Naive thymus-derived CD4-positive, alpha-beta T cell (primary cell): ENCODE results near the gene LRRC74B. TPM values are rescaled to one million over a fixed set of nuclear protein-coding genes. Genes with fewer than 3 reads are reported as not detected.
A peak's percentile ranks its signal among the peaks of the same experiment; 100 is the strongest.

Experiments used
- ATAC-seq: fragments of 150-1000 bp; cut with Tn5 transposase; 2 replicates; pipeline ENCODE4 v1.10.0; 2021; ENCODE audit warnings: mild to moderate bottlenecking, moderate library complexity
- CTCF ChIA-PET: fragments of 350-600 bp; sonication (Branson Sonifier 250); formaldehyde crosslinking; loops from one replicate; lab custom pipeline; 2021; ENCODE audit warnings: antibody characterized with exemption; lab: Charles Lee
- POLR2A ChIA-PET: fragments of 350-600 bp; sonication (Branson Sonifier 250); formaldehyde crosslinking; loops from one replicate; lab custom pipeline; 2021; ENCODE audit warnings: antibody characterized with exemption, inconsistent platforms; lab: Charles Lee
- DNase-seq, 9 donors: peaks; one replicate each; pipeline versions ENCODE4 v3.0.0 to v3.0.0-alpha.2; 2020 to 2022; ENCODE audit warnings: mixed read lengths in 1 of 9
- H3K27ac ChIP-seq: one replicate; pipeline ENCODE4 v1.7.0; 2013; ENCODE audit warnings: mild to moderate bottlenecking, low read depth, low read length, moderate library complexity
- H3K27me3 ChIP-seq, 2 donors: one replicate each; pipeline ENCODE4 v1.7.0; 2013; ENCODE audit warnings: low read length in 2 of 2, mild to moderate bottlenecking in 2 of 2, moderate library complexity in 2 of 2; ENCODE audit not compliant: control insufficient read depth in 2 of 2, insufficient read depth in 2 of 2
- H3K36me3 ChIP-seq, 3 experiments: 1 replicate in 2 of 3; 2 replicates in 1 of 3; pipeline ENCODE4 v1.7.0; 2013; ENCODE audit warnings: low read length in 3 of 3, mild to moderate bottlenecking in 3 of 3, moderate library complexity in 1 of 3; ENCODE audit not compliant: insufficient read depth in 3 of 3, control insufficient read depth in 2 of 3
- H3K4me1 ChIP-seq, 2 donors: one replicate each; pipeline ENCODE4 v1.7.0; 2013; ENCODE audit warnings: low read length in 2 of 2, mild to moderate bottlenecking in 2 of 2, moderate library complexity in 1 of 2; ENCODE audit not compliant: control insufficient read depth in 2 of 2, insufficient read depth in 2 of 2
- H3K4me3 ChIP-seq: 2 replicates; pipeline ENCODE4 v1.7.0; 2013; ENCODE audit warnings: mild to moderate bottlenecking, low read length
- H3K9me3 ChIP-seq, 3 experiments: 1 replicate in 2 of 3; 2 replicates in 1 of 3; pipeline ENCODE4 v1.7.0; 2013; ENCODE audit warnings: low read length in 3 of 3; ENCODE audit not compliant: control insufficient read depth in 2 of 3
- H3K27ac Mint-ChIP-seq, 9 donors: one replicate each; pipeline ENCODE4 v1.8.0; 2020 to 2022; ENCODE audit warnings: mixed read lengths in 9 of 9, mild to moderate bottlenecking in 8 of 9, moderate library complexity in 5 of 9, inconsistent platforms in 2 of 9
- H3K27me3 Mint-ChIP-seq, 5 donors: one replicate each; pipeline ENCODE4 v1.8.0; 2021 to 2022; ENCODE audit warnings: mixed read lengths in 5 of 5, mild to moderate bottlenecking in 1 of 5
- H3K36me3 Mint-ChIP-seq, 5 donors: one replicate each; pipeline ENCODE4 v1.8.0; 2020 to 2022; ENCODE audit warnings: mixed read lengths in 5 of 5, mild to moderate bottlenecking in 3 of 5, inconsistent platforms in 1 of 5
- H3K4me1 Mint-ChIP-seq, 7 donors: one replicate each; pipeline ENCODE4 v1.8.0; 2020 to 2022; ENCODE audit warnings: mixed read lengths in 7 of 7, mild to moderate bottlenecking in 3 of 7, inconsistent platforms in 1 of 7
- H3K4me3 Mint-ChIP-seq, 10 donors: one replicate each; pipeline ENCODE4 v1.8.0; 2020 to 2022; ENCODE audit warnings: mild to moderate bottlenecking in 10 of 10, mixed read lengths in 10 of 10, moderate library complexity in 6 of 10, inconsistent platforms in 2 of 10
- H3K9me3 Mint-ChIP-seq, 11 donors: one replicate each; pipeline ENCODE4 v1.8.0; 2020 to 2022; ENCODE audit warnings: mixed read lengths in 11 of 11, mild to moderate bottlenecking in 4 of 11, inconsistent platforms in 1 of 11, moderate library complexity in 1 of 11
- intact Hi-C, 2 donors: fragments of 100-400 bp; cut with micrococcal nuclease; formaldehyde crosslinking; loops; one replicate each; pipeline ENCODE4 v1.15.1; 2023
- polyA plus RNA-seq, 2 donors: library from polyadenylated mRNA; unstranded; fragments of 300-500 nt; fragmentation: Illumina TruSeq; gene quantifications; one replicate each; pipeline ENCODE4 v1.2.3, GENCODE V29; 2021
- total RNA-seq, 6 experiments: library from RNA in 5 of 6; stranded (reverse) in 5 of 6; gene quantifications; 1 replicate in 5 of 6; 2 replicates in 1 of 6; pipeline ENCODE4 v1.2.3 and lab custom pipeline; 2021 to 2026

LRRC74B gene, protein sequence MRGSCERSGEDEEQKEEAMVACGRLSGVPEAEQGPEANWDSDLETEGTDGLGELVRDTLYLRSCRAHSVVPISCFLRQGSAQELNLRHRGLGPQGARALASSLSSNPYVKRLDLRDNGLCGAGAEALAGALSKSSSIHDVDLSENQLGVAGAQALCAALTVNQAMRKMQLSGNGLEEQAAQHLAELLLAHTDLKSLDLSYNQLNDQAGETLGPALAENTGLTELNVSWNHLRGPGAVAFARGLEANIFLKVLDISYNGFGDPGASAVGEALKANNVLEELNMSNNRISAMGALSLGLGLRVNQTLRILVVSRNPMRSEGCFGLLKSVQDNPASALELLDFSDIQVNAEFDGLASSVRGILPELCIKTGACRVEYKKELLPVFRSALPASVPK
- total RNA-seq (not detected), polyA plus RNA-seq (not detected), total RNA-seq (lab: John Stamatoyannopoulos, UW) (not detected)

DNA sequence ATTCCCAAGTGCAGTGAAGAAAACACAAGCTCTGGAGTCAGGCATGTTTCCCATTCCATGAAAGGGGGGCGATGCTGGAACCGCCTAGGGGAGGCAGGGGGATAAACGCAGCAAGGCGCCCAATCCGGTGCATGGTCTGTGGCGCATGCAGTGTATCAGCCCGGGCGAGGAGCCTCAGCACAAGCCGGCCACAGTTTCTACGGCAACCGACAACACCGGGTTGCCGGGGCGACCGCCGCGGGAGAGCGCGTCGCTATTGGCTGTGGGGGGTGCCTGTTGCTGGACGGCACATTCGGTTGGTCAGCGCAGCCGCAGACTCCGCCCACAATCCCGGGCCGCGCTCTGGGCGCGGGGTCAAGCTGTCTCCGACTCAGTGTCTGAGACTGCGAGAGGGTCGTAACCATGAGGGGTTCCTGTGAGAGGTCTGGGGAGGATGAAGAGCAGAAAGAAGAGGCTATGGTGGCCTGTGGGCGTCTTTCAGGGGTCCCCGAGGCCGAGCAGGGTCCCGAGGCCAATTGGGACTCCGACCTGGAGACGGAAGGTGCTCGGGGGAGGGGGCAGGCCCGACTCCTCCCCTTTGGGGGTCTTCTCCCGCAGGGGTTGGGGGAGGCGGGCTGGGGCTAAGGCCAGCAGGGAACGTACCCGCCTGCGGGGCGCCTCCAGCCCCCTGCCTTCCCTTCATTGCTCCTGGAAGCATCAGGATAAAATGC lies at the start of gene LRRC74B:
Gene LRRC74B, plus strand, starts transcription at position 362 of the 710 bp plus-strand sequence. Its CDS starts 41 bp downstream, at position 403.
- H3K4me3 ChIP-seq = peak within 1 kb of the TSS; percentile 16
- no peak within 1 kb of the TSS for H3K27ac ChIP-seq
- peak; percentile 33 to 72 (median 62) for DNase-seq
- peaks cover 12 to 25% (median 21%) of the 10 kb centered on the region in 7 donors for H3K4me1 Mint-ChIP-seq
- H3K36me3 Mint-ChIP-seq = no peaks in the 10 kb centered on the region
- peaks cover 6 to 16% of the 10 kb centered on the region in 2 donors for H3K4me1 ChIP-seq
- ChIA-PET POLR2A (interaction anchor here (1.0 kb wide), 1 partner anchor 43 kb away, joined by 3 read pairs; no protein-coding TSS in a partner anchor), CTCF (no interaction called here)
- H3K9me3 ChIP-seq = no peaks in the 10 kb centered on the region
- intact Hi-C loops = loop anchor here in 1 of 2 donors (1.0 kb wide), 1 partner anchor 43 kb away; the partner anchor contains the start of gene THAP7
- H3K9me3 Mint-ChIP-seq = peaks cover 0 to 1% (median 0%) of the 10 kb centered on the region in 11 donors
- no peaks in the 10 kb centered on the region for H3K27me3 ChIP-seq
- no peaks in the 10 kb centered on the region for H3K36me3 ChIP-seq
- peak within 1 kb of the TSS in 6 of 9 donors; percentile 62 to 92 (median 73) for H3K27ac Mint-ChIP-seq
- H3K4me3 Mint-ChIP-seq = peak within 1 kb of the TSS; percentile 51 to 75 (median 68)
- ATAC-seq = peak; percentile 97
- H3K27me3 Mint-ChIP-seq = peaks cover 12 to 31% (median 24%) of the 10 kb centered on the region in 5 donors

DNA sequence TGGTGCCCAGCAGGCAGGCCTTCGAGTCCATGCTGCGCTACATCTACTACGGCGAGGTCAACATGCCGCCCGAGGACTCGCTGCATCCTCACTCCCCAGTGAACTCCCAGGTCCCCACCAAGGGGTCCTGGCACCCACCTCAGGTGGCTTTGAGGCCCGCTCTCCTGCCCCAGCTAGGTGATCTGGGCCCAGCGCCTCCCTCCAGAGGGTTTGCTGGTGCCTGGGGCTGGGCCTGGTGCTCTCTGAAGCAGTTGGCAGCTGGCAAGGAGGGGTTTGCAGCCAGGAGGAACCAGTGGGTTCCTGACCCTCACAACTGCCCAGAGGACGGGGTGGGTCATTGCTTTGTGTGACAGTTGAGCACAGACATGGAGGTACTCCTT lies 49.7 kb upstream of the LRRC74B start:
- Histone ChIP-seq H3K4me1 (peaks cover 9 to 14% of the 10 kb centered on the region in 2 donors), H3K9me3 (no peaks in the 10 kb centered on the region), H3K4me3 (no peak overlapping the region), H3K36me3 (peaks cover 0 to 94% (median 10%) of the 10 kb centered on the region in 3 experiments), H3K27ac (no peak overlapping the region), H3K27me3 (no peaks in the 10 kb centered on the region)
- no peaks in the 10 kb centered on the region for H3K36me3 Mint-ChIP-seq
- POLR2A ChIA-PET = no interaction called here
- CTCF ChIA-PET = no interaction called here
- DNase-seq = no peak
- ATAC-seq = no peak
- peak overlapping the region in 4 of 9 donors; percentile 22 to 70 (median 53) for H3K27ac Mint-ChIP-seq
- no peaks in the 10 kb centered on the region for H3K27me3 Mint-ChIP-seq
- H3K9me3 Mint-ChIP-seq = no peaks in the 10 kb centered on the region
- intact Hi-C loops = no loop called here
- H3K4me1 Mint-ChIP-seq = peaks cover 5 to 19% (median 11%) of the 10 kb centered on the region in 7 donors
- no peak overlapping the region for H3K4me3 Mint-ChIP-seq

DNA sequence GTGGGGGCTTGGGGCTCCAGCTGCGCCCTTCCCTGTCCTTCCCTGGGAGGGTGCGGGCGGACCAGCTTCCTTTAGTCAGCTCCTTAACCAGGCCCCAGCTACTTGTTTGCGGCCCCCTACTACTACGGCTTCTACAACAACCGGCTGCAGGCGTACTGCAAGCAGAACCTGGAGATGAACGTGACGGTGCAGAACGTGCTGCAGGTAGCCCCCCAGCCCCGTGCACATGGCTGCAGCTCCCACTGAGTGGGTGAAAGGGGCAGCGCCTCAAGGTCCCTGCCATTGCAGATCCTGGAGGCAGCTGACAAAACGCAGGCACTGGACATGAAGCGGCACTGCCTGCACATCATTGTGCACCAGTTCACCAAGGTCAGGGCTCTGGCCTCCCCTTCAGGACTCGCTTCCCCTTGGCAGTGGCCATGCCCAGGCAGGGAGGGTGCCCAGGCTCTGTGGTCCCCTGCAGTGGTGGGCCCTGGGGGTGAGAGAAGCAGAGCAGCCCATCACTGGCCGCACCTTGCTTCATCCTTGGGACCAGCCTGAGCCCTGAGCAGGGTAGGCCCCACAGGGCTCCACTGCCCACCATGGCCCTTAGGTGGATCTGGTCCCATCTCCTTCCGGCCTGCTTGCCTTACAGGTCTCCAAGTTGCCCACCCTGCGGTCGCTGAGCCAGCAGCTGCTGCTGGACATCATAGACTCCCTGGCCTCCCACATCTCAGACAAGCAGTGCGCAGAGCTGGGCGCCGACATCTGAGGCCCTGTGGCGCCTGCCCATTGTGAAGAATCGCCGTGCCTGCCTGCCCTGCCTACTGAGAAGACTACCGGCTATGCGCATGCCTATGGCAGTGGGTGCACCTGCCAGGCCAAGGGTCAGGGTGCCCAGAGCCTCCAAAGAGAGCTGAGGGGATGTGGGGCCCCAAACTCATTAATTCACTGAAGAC lies 48.9 kb upstream of the LRRC74B start:
- ChIA-PET POLR2A (interaction anchor here (1.0 kb wide), 1 partner anchor 14 kb away, joined by 3 read pairs; the partner anchor contains the start of gene LZTR1), CTCF (no interaction called here)
- Mint-ChIP-seq H3K27me3 (no peaks in the 10 kb centered on the region), H3K9me3 (peaks cover 0 to 4% (median 0%) of the 10 kb centered on the region in 11 donors), H3K4me1 (peaks cover 7 to 25% (median 11%) of the 10 kb centered on the region in 7 donors), H3K36me3 (peaks cover 0 to 4% (median 2%) of the 10 kb centered on the region in 5 donors), H3K27ac (peak overlapping the region in 4 of 9 donors; percentile 14 to 50 (median 30)), H3K4me3 (no peak overlapping the region)
- Histone ChIP-seq H3K4me3 (no peak overlapping the region), H3K27me3 (no peaks in the 10 kb centered on the region), H3K36me3 (peaks cover 0 to 86% (median 10%) of the 10 kb centered on the region in 3 experiments), H3K4me1 (peaks cover 12 to 14% of the 10 kb centered on the region in 2 donors), H3K27ac (no peak overlapping the region), H3K9me3 (no peaks in the 10 kb centered on the region)
- ATAC-seq (no peak), DNase-seq (no peak)
- intact Hi-C loops = no loop called here

DNA sequence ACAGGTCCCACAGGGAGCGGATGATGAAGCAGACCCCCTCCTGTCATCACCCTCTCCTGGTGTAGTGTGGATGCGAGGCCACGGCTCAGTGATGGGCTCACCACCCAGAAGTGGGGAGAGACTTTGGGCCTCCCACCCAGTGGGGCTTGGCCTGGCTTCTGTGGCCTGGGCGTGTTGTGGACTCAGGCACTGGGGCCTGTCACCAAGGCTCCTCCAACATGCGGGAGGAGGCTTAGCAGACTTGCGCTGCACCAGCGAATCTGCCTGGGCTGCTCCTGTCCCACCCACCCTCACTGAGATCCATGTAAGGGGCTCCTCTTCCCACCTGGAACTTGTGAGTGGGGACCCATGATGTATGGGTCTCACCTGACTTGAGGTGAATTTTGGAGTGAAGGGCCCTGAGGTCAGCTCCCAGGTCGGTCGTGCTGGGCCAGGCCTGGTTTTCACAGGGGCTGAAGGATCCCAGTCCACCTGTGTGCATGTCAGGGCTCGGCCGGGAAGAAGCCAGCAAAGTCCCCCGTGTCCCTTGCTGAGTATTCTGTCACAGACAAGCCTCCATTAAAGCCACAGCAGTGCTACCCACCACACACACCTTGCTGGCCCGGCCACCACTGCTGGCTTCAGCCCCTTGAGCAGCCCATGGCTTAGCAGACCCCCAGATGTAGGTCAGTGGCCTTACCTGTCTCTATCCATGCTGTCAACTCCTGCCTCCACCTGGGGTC lies 48.0 kb upstream of the LRRC74B start:
- Mint-ChIP-seq H3K9me3 (peaks cover 0 to 4% (median 0%) of the 10 kb centered on the region in 11 donors), H3K4me1 (peaks cover 9 to 26% (median 11%) of the 10 kb centered on the region in 7 donors), H3K27ac (peak overlapping the region in 1 of 9 donors; percentile 72), H3K4me3 (no peak overlapping the region), H3K36me3 (peaks cover 0 to 4% (median 2%) of the 10 kb centered on the region in 5 donors), H3K27me3 (no peaks in the 10 kb centered on the region)
- DNase-seq = no peak
- H3K4me1 ChIP-seq = peaks cover 14% of the 10 kb centered on the region in 2 donors
- intact Hi-C loops = no loop called here
- no peaks in the 10 kb centered on the region for H3K27me3 ChIP-seq
- H3K4me3 ChIP-seq = no peak overlapping the region
- no peak for ATAC-seq
- ChIA-PET CTCF (no interaction called here), POLR2A (interaction anchor here (1.0 kb wide), 1 partner anchor 15 kb away, joined by 3 read pairs; the partner anchor contains the start of gene LZTR1)
- no peaks in the 10 kb centered on the region for H3K9me3 ChIP-seq
- H3K36me3 ChIP-seq = peaks cover 0 to 78% (median 3%) of the 10 kb centered on the region in 3 experiments
- H3K27ac ChIP-seq = no peak overlapping the region

DNA sequence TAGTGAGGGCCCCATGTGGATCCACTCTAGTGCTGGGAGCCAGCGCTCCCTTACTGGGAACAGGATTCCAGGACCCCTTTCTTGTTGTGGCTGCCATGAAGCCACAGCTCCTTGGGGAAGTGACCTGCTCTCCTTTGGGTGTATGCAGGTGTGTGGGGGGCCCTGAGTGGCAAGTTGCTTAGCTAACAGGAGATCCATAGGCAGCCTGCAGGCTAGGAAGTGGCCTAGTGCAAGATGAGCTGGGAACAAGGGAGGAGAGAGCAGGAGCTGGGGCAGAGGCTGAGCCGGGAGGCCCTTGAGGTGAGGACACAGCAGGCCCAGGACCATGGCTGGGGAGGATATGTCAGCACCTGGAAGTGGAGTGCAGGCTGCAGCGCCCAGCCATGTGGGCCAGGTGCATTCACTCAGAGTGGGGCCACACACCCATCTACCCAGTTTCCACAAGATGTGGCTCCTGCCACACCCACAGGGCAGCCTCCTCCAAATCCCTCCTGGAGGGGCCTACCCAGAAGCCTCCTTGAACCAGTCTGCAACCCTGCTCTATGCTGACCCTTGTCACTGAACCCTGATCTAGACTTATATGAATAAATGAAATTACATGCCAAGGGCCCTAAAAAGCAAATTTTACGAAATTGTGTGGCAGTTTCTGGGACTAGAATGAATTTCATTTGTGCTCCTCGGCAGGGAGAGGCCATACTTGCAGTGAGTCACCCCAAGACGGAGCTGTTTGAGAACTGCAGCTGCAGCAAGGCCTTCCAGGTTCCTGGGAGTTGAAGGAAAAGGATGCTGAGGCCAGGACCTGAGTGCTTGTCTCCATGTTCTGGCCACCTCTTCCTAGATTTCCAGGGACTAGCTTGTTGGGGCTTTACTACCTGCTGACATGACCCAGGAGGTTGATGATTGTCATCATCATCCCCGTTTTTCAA lies 47.1 kb upstream of the LRRC74B start:
- POLR2A ChIA-PET = interaction anchor here (0.5 to 1.3 kb wide), 6 partner anchors 8 to 1217 kb away, joined by 3 to 5 read pairs (median 3); partner anchors contain the start of gene LZTR1
- ATAC-seq (no peak), DNase-seq (no peak)
- Histone ChIP-seq H3K4me3 (no peak overlapping the region), H3K9me3 (no peaks in the 10 kb centered on the region), H3K4me1 (peaks cover 24% of the 10 kb centered on the region in 2 donors), H3K27me3 (no peaks in the 10 kb centered on the region), H3K27ac (peak overlapping the region; percentile 17), H3K36me3 (peaks cover 0 to 68% (median 3%) of the 10 kb centered on the region in 3 experiments)
- peak overlapping the region in 7 of 10 donors; percentile 13 to 45 (median 38) for H3K4me3 Mint-ChIP-seq
- H3K9me3 Mint-ChIP-seq = peaks cover 0 to 4% (median 0%) of the 10 kb centered on the region in 11 donors
- CTCF ChIA-PET = interaction anchor here (0.6 to 1.2 kb wide), 3 partner anchors 15 to 84 kb away, joined by 3 read pairs; no protein-coding TSS in a partner anchor
- H3K36me3 Mint-ChIP-seq = peaks cover 0 to 4% (median 4%) of the 10 kb centered on the region in 5 donors
- peak overlapping the region in 8 of 9 donors; percentile 6 to 83 (median 64) for H3K27ac Mint-ChIP-seq
- intact Hi-C loops = no loop called here
- H3K4me1 Mint-ChIP-seq = peaks cover 14 to 34% (median 20%) of the 10 kb centered on the region in 7 donors
- H3K27me3 Mint-ChIP-seq = no peaks in the 10 kb centered on the region
